Osteoblast (primary cell): ENCODE data around the gene AMBP. TPM values are rescaled to one million over a fixed set of nuclear protein-coding genes. Genes with fewer than 3 reads are reported as not detected.

Source experiments
- DNase-seq: peaks from one replicate; pipeline ENCODE4 v3.0.0; 2011; ENCODE audit warnings: low spot score, mixed read lengths; ENCODE audit not compliant: insufficient read length; ENCODE audit errors: missing footprints
- H2AFZ ChIP-seq: 2 replicates; pipeline ENCODE4 v1.6.0; 2011; ENCODE audit warnings: mild to moderate bottlenecking, low read length
- H3K27ac ChIP-seq: 2 replicates; pipeline ENCODE4 v1.5.1; 2011; ENCODE audit warnings: mild to moderate bottlenecking, low read depth, low read length, moderate library complexity
- H3K27me3 ChIP-seq: 2 replicates; pipeline ENCODE4 v1.6.0; 2012; ENCODE audit warnings: mild to moderate bottlenecking, control low read depth, inconsistent platforms, low read length, moderate library complexity; ENCODE audit not compliant: insufficient read depth
- H3K36me3 ChIP-seq: 2 replicates; pipeline ENCODE4 v1.5.1; 2011; ENCODE audit warnings: mild to moderate bottlenecking, low read length, control low read depth, moderate library complexity; ENCODE audit not compliant: insufficient read depth
- H3K4me1 ChIP-seq: 2 replicates; pipeline ENCODE4 v1.5.1; 2011; ENCODE audit warnings: mild to moderate bottlenecking, low read length, control low read depth, moderate library complexity; ENCODE audit not compliant: insufficient read depth
- H3K4me2 ChIP-seq: 2 replicates; pipeline ENCODE4 v1.6.0; 2011; ENCODE audit warnings: mild to moderate bottlenecking, low read length; ENCODE audit not compliant: insufficient read depth
- H3K4me3 ChIP-seq: fragments of 200-600 bp; sonication (generic); 3 replicates; pipeline ENCODE4 v1.5.1; 2012; ENCODE audit warnings: mild to moderate bottlenecking, low read length, inconsistent platforms; ENCODE audit not compliant: insufficient read depth
- H3K79me2 ChIP-seq: 2 replicates; pipeline ENCODE4 v1.6.0; 2012; ENCODE audit warnings: mild to moderate bottlenecking, low read length, control low read depth, inconsistent platforms; ENCODE audit not compliant: insufficient read depth
- H3K9me3 ChIP-seq: 2 replicates; pipeline ENCODE4 v1.5.1; 2011; ENCODE audit warnings: low read depth, low read length, control low read depth
- H4K20me1 ChIP-seq: 2 replicates; pipeline ENCODE4 v1.6.0; 2012; ENCODE audit warnings: mild to moderate bottlenecking, low read length, control low read depth; ENCODE audit not compliant: insufficient read depth
- total RNA-seq: library from RNA; depleted of rRNA; stranded (reverse); fragments of >200 nt; gene quantifications from 2 replicates; pipeline ENCODE4 v1.2.3, GENCODE V29; 2012
- TF ChIP-seq, protein P1 (sequence below): IDR thresholded peaks from 2 replicates; pipeline ENCODE4 v1.5.1; 2011; ENCODE audit warnings: mild to moderate bottlenecking, low read depth, low read length, moderate library complexity; ENCODE audit errors: extremely low read depth

AMBP gene
- total RNA-seq, 1 donor = not detected

DNA sequence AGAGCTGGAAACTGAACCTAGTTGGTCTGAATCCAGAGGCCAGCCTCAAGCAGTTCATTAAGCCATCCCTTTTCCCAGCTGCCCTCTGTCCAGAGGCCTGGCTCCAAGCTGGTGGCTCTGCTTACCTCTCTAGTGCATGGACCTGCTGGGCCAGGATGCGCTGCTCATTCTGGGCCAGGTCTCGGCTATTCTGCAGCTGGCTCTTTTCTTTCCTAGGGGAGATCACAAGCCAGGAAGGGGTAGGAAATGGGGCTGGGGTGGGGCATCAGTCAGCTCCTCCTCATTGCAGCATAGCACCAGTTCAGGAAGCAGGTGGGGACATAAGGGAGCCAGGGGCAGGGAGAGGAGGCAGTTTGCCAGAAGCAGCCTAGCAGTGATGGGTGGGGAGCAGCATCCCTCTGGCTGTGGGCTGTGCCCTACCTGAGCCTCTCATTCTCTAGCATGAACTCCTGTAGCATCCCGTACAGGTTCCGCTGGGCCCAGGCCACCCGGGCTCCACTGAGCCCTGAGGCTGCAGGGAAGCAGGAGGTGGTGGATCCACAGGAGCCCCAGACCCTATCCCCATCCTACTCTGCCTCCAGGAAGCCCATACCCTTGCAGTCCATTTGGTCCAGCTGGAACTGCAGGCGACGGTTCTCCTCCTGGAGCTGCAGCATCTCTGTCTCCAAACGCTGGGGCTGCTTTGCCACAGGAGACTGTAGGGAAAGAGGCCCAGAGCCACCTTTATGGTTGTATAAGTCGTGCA is 15.8 kb upstream of the AMBP start:
- Histone ChIP-seq H3K27me3 (peaks cover 18% of the 10 kb centered on the region), H3K4me1 (no peaks in the 10 kb centered on the region), H4K20me1 (no peaks in the 10 kb centered on the region), H3K4me2 (no peak overlapping the region), H3K9me3 (no peaks in the 10 kb centered on the region), H3K36me3 (no peaks in the 10 kb centered on the region), H2AFZ (no peak overlapping the region), H3K79me2 (no peaks in the 10 kb centered on the region), H3K27ac (no peak overlapping the region), H3K4me3 (no peak overlapping the region)
- peak; percentile 65 for DNase-seq
- TF ChIP-seq, protein P1, sequence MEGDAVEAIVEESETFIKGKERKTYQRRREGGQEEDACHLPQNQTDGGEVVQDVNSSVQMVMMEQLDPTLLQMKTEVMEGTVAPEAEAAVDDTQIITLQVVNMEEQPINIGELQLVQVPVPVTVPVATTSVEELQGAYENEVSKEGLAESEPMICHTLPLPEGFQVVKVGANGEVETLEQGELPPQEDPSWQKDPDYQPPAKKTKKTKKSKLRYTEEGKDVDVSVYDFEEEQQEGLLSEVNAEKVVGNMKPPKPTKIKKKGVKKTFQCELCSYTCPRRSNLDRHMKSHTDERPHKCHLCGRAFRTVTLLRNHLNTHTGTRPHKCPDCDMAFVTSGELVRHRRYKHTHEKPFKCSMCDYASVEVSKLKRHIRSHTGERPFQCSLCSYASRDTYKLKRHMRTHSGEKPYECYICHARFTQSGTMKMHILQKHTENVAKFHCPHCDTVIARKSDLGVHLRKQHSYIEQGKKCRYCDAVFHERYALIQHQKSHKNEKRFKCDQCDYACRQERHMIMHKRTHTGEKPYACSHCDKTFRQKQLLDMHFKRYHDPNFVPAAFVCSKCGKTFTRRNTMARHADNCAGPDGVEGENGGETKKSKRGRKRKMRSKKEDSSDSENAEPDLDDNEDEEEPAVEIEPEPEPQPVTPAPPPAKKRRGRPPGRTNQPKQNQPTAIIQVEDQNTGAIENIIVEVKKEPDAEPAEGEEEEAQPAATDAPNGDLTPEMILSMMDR = no peak

- TF ChIP-seq, protein P1 = no peak
- Histone ChIP-seq H3K36me3 (no peaks in the 10 kb centered on the region), H3K27ac (no peak overlapping the region), H3K4me2 (no peak overlapping the region), H3K9me3 (no peaks in the 10 kb centered on the region), H3K4me3 (no peak overlapping the region), H3K4me1 (no peaks in the 10 kb centered on the region), H3K79me2 (no peaks in the 10 kb centered on the region), H2AFZ (no peak overlapping the region), H3K27me3 (peaks cover 17% of the 10 kb centered on the region), H4K20me1 (no peaks in the 10 kb centered on the region)
- DNase-seq = peak; percentile 60
Observed at GRCh38 chr9:114093031-114093471, 15.0 kb upstream of the AMBP start.

GRCh38 chr9:114092336-114092735 is 14.2 kb upstream of the AMBP start:
- no peak overlapping the region for H2AFZ ChIP-seq

GRCh38 chr9:114091711-114092110 is 13.6 kb upstream of the AMBP start:
- Histone ChIP-seq H2AFZ (no peak overlapping the region), H3K79me2 (no peaks in the 10 kb centered on the region), H3K4me2 (no peak overlapping the region), H4K20me1 (no peaks in the 10 kb centered on the region), H3K27me3 (peaks cover 17% of the 10 kb centered on the region), H3K4me1 (no peaks in the 10 kb centered on the region), H3K27ac (no peak overlapping the region), H3K4me3 (no peak overlapping the region), H3K9me3 (no peaks in the 10 kb centered on the region), H3K36me3 (no peaks in the 10 kb centered on the region)
- DNase-seq = peak; percentile 31
- TF ChIP-seq, protein P1 = no peak

More at GRCh38 chr9:114092336-114092735, 14.2 kb upstream of the AMBP start:
- Histone ChIP-seq H3K9me3 (no peaks in the 10 kb centered on the region), H3K36me3 (no peaks in the 10 kb centered on the region), H3K27me3 (peaks cover 15% of the 10 kb centered on the region), H3K4me1 (no peaks in the 10 kb centered on the region), H3K27ac (no peak overlapping the region), H3K79me2 (no peaks in the 10 kb centered on the region), H3K4me3 (no peak overlapping the region), H3K4me2 (no peak overlapping the region), H4K20me1 (no peaks in the 10 kb centered on the region)
- TF ChIP-seq, protein P1 = no peak
- peak; percentile 21 for DNase-seq
